Keratinocyte (primary cell): ENCODE data around the gene CIPC. TPM values are rescaled to one million over a fixed set of nuclear protein-coding genes. Genes with fewer than 3 reads are reported as not detected.

Experiments
- DNase-seq: peaks from one replicate; pipeline ENCODE4 v3.0.0-alpha.2; 2011; ENCODE audit warnings: low read depth, missing footprints, low spot score
- FAIRE-seq: peaks from 2 replicates; lab custom pipeline; 2011; peaks lifted over from hg19 to GRCh38; lab: Jason Lieb, UNC
- H2AFZ ChIP-seq: 2 replicates; pipeline ENCODE4 v1.6.0; 2012; ENCODE audit warnings: low read length, control low read depth, inconsistent platforms; ENCODE audit not compliant: control insufficient read depth
- H3K27ac ChIP-seq: 2 replicates; pipeline ENCODE4 v1.5.1; 2011; ENCODE audit warnings: low read length; ENCODE audit not compliant: control insufficient read depth, insufficient read depth
- H3K27me3 ChIP-seq: 3 replicates; pipeline ENCODE4 v1.6.0; 2011; ENCODE audit warnings: low read length; ENCODE audit not compliant: control insufficient read depth, insufficient read depth; ENCODE audit errors: extremely low read depth
- H3K36me3 ChIP-seq, 2 experiments: 2 replicates in 1 of 2; 3 replicates in 1 of 2; pipeline ENCODE4 v1.5.1; 2011; ENCODE audit warnings: low read length in 2 of 2, mild to moderate bottlenecking in 1 of 2; ENCODE audit not compliant: control insufficient read depth in 2 of 2, insufficient read depth in 2 of 2; ENCODE audit errors: extremely low read depth in 1 of 2
- H3K4me1 ChIP-seq: 3 replicates; pipeline ENCODE4 v1.5.1; 2011; ENCODE audit warnings: low read length; ENCODE audit not compliant: control insufficient read depth, insufficient read depth; ENCODE audit errors: extremely low read depth
- H3K4me2 ChIP-seq: 3 replicates; pipeline ENCODE4 v1.6.0; 2011; ENCODE audit warnings: low read depth, low read length; ENCODE audit not compliant: control insufficient read depth, insufficient read depth; ENCODE audit errors: extremely low read depth
- H3K4me3 ChIP-seq, 3 experiments: fragments of 200-600 bp in 1 of 3; sonication (generic) in 1 of 3; 2 replicates in 2 of 3; 3 replicates in 1 of 3; pipeline ENCODE4 v1.5.1; 2011 to 2016; ENCODE audit warnings: low read length in 3 of 3, mild to moderate bottlenecking in 3 of 3, control low read depth in 2 of 3, inconsistent platforms in 1 of 3, low read depth in 1 of 3, mixed read lengths in 1 of 3, mixed run types in 1 of 3, moderate library complexity in 1 of 3; ENCODE audit not compliant: control insufficient read depth in 2 of 3, insufficient read depth in 2 of 3; ENCODE audit errors: extremely low read depth in 1 of 3
- H3K79me2 ChIP-seq: 2 replicates; pipeline ENCODE4 v1.6.0; 2012; ENCODE audit warnings: low read length; ENCODE audit not compliant: control insufficient read depth, insufficient read depth
- H3K9ac ChIP-seq: 3 replicates; pipeline ENCODE4 v1.6.0; 2011; ENCODE audit warnings: low read length; ENCODE audit not compliant: control insufficient read depth, insufficient read depth; ENCODE audit errors: extremely low read depth
- H3K9me1 ChIP-seq: 3 replicates; pipeline ENCODE4 v1.6.0; 2011; ENCODE audit warnings: low read length; ENCODE audit not compliant: control insufficient read depth, insufficient read depth; ENCODE audit errors: extremely low read depth
- H3K9me3 ChIP-seq: 2 replicates; pipeline ENCODE4 v1.5.1; 2012; ENCODE audit warnings: low read depth, low read length; ENCODE audit not compliant: control insufficient read depth
- H4K20me1 ChIP-seq: 3 replicates; pipeline ENCODE4 v1.6.0; 2011; ENCODE audit warnings: low read length; ENCODE audit not compliant: control insufficient read depth, insufficient read depth; ENCODE audit errors: extremely low read depth
- EZH2 ChIP-seq: IDR thresholded peaks from one replicate; pipeline ENCODE4 v1.6.1; 2012; ENCODE audit warnings: inconsistent platforms, mild to moderate bottlenecking, low read length, moderate library complexity
- dilution Hi-C: fragments of 300-500 bp; cut with MboI; formaldehyde crosslinking; loops from one replicate; pipeline ENCODE4 v1.7.0; 2020; ENCODE audit warnings: low sequenced_read_pairs; ENCODE audit not compliant: extremely low pct_ligation_motif_present
- polyA plus RNA-seq, 5 experiments: library from polyadenylated mRNA; depleted of rRNA in 3 of 5; stranded (reverse) in 3 of 5; stranded (forward) in 1 of 5; unstranded in 1 of 5; fragments of >200 nt; gene quantifications; 1 replicate in 1 of 5; 2 replicates in 3 of 5; 3 replicates in 1 of 5; pipeline versions ENCODE4 v1.2.1 to v1.2.3, GENCODE V29; 2011 to 2012; ENCODE audit warnings: missing spikeins in 2 of 5, low read depth in 1 of 5, low replicate concordance in 1 of 5
- TF ChIP-seq, protein P1 (sequence below), 3 experiments: IDR thresholded peaks in 1 of 3; conservative IDR thresholded peaks in 1 of 3; optimal IDR thresholded peaks in 1 of 3; 2 replicates in 2 of 3; 3 replicates in 1 of 3; pipeline versions ENCODE3 to v1.5.1; 2011; ENCODE audit warnings: low read length in 3 of 3, mild to moderate bottlenecking in 3 of 3, moderate library complexity in 2 of 3, control low read depth in 1 of 3, inconsistent platforms in 1 of 3; ENCODE audit not compliant: insufficient read depth in 2 of 3; ENCODE audit errors: extremely low read depth in 1 of 3

Gene CIPC
- polyA plus RNA-seq, 1 donor (not counting 4 experiments of a cell fraction or from before 2014, with no cell fraction given), result 13.2 TPM

DNA sequence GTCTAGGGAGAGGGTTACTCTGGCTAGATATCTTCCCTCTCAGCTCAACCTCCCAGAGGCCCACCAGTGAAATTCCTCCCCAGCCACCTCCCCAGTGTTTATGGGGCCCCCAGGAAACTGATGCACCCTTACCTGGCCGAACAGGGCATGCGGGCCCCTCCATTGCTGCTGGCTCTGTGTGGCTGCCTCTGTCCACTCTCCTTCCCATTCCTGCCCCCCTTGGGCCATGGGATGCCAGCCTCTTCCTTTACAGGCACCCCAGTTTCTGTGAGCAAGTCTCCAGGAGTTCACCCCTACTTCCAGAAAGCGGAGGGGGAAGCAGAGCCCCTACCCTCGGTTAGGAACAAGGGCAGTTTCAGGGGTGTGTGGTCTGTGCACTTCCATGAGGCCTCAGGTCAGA is 63.0 kb downstream of the CIPC start:
- Histone ChIP-seq H3K9me1 (no peaks in the 10 kb centered on the region), H3K27me3 (peaks cover 6% of the 10 kb centered on the region), H3K4me2 (no peak overlapping the region), H2AFZ (no peak overlapping the region), H3K9ac (no peak overlapping the region), H3K27ac (no peak overlapping the region), H3K9me3 (no peaks in the 10 kb centered on the region), H3K36me3 (no peaks in the 10 kb centered on the region), H3K79me2 (no peaks in the 10 kb centered on the region), H3K4me3 (no peak overlapping the region), H4K20me1 (no peaks in the 10 kb centered on the region), H3K4me1 (peaks cover 4% of the 10 kb centered on the region)
- FAIRE-seq (no peak), DNase-seq (no peak)
- TF ChIP-seq EZH2, result no peak
- TF ChIP-seq, protein P1, sequence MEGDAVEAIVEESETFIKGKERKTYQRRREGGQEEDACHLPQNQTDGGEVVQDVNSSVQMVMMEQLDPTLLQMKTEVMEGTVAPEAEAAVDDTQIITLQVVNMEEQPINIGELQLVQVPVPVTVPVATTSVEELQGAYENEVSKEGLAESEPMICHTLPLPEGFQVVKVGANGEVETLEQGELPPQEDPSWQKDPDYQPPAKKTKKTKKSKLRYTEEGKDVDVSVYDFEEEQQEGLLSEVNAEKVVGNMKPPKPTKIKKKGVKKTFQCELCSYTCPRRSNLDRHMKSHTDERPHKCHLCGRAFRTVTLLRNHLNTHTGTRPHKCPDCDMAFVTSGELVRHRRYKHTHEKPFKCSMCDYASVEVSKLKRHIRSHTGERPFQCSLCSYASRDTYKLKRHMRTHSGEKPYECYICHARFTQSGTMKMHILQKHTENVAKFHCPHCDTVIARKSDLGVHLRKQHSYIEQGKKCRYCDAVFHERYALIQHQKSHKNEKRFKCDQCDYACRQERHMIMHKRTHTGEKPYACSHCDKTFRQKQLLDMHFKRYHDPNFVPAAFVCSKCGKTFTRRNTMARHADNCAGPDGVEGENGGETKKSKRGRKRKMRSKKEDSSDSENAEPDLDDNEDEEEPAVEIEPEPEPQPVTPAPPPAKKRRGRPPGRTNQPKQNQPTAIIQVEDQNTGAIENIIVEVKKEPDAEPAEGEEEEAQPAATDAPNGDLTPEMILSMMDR (optimal IDR thresholded peaks at IDR 0.05 in 1 of 3, IDR thresholded peaks at IDR 0.05 in 1 of 3, conservative IDR thresholded peaks at IDR 0.05 in 1 of 3; ENCODE audit: extremely low read depth in 1 of 3, insufficient read depth in 2 of 3, low read length in 3 of 3), result no peak
- dilution Hi-C loops, result no loop called here

Other genes with a start within 250 kb of the CIPC start
- gene IRF2BPL, start 69.5 kb upstream of the CIPC start, polyA plus RNA-seq, result 4.2 to 6.8 TPM (median 5.6 TPM) in 3 replicates
- gene ZDHHC22, start 43.5 kb downstream of the CIPC start, polyA plus RNA-seq, result not detected in 3 replicates
- 0.61 to 1.5 TPM (median 0.66 TPM) in 3 replicates for gene TMEM63C, start 83.5 kb downstream of the CIPC start, polyA plus RNA-seq
- not detected in 3 replicates for gene NGB, start 172.9 kb downstream of the CIPC start, polyA plus RNA-seq
- 13.9 to 21.1 TPM (median 17.4 TPM) in 3 replicates for gene POMT2, start 222.6 kb downstream of the CIPC start, polyA plus RNA-seq
- 15.6 to 24.3 TPM (median 20.6 TPM) in 3 replicates for gene GSTZ1, start 222.8 kb downstream of the CIPC start, polyA plus RNA-seq